Bone marrow (tissue), 2 donors: ENCODE measurements around the gene RAMP1.

Experiments
- DNase-seq, 2 donors: peaks; one replicate each; lab custom pipeline; 2025; lab: John Stamatoyannopoulos, UW

Gene RAMP1

GRCh38 chr2:237895544-237896506 is 36.4 kb downstream of the RAMP1 start:
- DNase-seq = no peak

DNA sequence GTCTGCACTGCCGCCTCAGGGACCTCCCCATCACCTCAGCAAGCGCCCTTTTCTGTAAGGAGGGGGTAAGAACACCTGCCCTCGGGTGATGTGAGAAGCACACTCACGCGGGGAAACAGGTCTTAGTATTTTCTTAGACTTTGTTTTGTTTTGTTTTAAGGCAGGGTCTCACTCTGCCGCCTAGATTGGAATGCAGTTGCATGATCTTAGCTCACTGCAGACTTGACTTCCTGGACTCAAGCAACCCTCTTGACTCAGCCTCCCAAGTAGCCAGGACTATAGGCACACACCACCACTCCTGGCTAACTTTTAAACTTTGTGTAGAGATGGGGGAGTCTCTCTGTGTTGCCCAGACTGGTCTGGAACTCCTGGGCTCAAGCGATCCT is 37.1 kb downstream of the RAMP1 start:
- DNase-seq = no peak

DNA sequence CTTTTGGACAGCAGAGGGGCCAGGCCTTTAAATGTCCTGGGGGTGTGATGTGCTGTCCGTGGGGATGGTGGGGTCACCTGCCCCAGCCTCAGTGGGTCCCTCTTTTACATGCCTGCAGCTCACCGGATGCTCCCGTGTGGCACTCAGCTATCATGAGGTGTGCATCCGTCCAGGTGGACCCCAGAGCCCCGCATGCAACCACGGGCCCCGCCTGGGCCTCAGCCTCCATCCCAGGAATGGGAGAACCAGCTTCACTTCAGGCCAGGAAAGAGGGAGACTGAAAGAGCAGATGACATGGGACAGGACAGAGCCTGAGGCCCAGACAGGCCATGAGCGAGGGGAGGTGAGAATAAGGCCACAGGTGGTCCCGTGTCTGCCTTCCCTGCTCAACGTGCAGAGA is 37.5 kb downstream of the RAMP1 start:
- no peak for DNase-seq

DNA sequence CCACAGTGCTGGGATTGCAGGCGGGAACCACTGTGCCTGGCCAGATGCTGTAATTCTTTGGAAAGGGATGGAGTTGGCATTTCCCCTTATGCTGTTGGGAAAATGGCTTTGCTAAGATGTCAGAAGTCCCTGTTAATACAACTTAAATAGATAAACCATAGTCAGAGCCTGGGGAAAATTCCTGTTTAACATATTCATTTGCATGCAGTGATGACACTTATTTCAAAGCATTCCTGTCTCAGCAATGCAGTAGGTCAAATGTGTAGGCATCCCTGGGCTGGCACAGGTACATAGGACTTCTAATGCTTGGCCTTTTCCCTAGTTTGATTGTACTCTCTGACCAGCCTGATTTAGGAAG is 38.6 kb downstream of the RAMP1 start:
- DNase-seq = no peak

DNA sequence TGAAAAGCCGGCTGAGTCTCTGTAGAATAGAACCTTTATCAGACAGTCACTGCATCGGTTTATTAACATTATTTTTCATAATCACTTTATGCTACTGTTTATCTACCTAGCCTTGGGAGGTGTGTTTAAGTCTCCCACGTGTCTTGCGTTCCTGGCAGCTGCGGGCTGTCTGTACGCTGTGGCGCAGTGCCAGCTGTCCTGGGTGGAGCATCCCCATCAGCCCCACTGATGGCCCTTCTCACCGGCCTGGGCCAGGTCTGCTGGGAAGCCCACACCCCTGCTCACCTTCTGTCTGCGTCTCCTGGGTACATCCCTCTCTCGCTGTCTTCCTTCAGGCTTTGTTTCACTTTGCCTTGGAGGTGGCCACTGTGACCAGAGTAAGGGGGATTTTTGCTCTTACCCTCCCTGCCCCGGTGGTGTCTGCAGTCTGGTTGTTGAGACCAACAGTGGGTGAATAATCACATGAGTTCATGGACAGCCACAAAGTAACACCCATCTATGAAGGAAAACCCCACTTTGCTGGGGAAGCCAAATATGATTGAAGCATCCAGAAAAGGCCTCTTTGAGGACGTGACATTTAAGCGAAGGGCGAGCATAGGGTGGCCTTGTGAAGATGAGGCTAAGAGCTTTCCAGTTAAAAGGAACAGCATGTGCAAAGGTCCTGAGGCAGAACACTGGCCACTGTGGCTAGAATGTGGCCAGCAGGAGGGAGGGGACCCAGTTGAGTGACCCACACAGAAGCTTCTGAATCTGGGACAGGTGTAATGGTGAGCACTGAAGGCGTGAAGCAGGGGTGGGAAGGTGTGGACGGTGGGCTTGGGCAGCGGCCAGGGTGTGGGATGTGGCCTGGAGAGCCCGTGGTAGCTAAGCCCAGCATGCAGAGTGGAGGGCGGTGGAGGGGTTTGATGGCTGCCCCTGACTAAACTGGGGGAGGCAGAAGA is 41.7 kb downstream of the RAMP1 start:
- DNase-seq = no peak

DNA sequence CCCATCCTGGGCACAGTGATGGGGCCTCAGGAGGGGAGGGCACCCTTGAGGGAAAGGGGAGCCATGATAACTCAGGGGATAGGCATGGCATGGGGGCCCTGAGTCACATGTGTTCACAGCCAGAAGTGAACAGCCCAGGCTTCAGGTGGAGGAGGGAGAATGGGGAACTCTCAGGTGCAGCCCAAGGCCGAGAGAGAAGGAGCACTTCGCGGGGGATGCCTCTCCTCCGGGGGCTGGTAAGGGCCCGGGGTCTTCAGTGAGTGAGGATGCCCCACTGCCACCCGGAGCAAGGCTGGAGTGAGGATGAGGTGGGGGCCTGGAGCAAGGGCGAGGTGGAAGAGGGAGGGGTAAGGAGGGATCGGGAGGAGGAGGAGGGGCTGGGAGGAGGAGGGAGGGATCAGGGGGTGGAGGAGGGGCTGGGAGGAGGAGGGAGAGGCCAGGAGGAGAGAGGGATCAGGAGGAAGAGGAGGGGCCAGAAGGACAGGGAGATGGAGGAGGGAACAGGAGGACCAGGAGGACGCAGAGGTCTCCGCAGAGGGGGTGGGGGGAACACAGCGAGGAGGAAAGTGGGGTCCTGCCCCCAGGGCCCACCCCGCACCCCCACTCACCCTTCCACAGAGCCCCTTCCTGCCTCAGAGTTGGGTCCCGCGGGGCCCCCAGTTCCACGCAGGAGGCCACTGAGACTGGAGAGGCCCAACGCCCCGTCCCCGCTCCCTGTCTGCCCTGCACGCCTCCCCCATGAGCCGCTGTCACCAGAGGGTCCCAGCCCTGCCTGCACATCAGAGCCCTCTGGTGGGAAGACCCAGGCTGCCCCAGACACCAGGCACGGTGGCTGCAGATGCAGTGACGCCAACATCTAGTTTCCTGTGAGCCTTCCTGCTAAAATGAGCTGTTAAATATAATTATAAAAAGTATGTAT is 42.8 kb downstream of the RAMP1 start:
- DNase-seq = peak in 1 of 2 donors; percentile 47

DNA sequence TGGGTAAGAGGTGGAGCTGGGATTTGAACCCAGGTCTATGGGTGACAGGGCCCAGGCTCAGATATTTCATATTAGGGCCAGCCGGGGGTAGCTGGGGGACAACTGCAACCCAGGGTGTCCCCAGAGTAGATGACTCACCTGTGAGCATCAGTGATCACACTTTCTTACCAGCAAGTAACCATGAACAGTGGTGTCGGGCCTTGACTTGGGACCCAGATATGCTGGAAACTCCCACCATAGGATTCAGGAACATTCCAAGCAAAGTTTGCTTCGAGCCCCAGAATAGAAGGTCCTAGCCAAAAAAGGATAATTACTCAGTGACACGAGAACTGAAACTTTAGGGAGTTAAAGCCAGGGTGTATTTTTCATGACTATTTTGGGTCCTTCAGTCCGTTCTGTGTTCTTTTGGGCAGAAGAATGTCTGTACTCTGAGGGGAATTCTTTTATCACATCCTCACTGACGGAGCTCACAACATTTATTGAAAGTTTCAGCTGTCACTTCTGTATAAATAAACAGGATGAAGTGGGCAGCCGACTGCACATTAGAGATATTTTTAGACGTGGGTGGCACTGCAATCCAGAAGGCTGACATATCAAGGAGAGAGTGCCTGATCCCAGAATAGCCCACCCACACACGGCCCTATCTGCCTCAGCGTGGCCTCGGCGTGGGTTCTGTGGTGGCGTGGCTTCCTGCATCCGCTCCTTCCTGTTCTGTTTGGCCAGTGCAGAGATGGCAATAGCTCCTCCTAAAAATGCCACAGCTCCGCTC is 45.6 kb downstream of the RAMP1 start:
- peak in 1 of 2 donors; percentile 58 for DNase-seq

DNA sequence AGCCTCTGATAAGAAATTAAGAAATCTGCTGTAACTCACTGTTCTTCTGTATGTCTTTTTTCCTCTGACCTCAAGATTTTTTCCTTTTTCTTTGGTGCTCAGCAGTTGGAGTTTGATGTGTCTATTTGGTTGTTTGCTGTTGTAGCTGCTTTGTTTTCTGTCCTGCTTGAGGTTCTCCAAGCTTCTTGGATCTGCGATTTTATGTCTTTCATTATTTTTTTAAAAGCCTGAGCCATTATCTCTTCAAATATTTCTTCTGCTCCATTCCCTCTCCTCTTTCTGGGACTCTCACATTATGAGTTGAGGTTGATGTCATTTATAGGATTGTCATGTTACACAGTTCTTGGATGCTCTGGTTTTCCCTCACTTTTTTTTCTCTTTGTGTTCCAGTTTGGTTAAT is 47.7 kb downstream of the RAMP1 start:
- no peak for DNase-seq

DNA sequence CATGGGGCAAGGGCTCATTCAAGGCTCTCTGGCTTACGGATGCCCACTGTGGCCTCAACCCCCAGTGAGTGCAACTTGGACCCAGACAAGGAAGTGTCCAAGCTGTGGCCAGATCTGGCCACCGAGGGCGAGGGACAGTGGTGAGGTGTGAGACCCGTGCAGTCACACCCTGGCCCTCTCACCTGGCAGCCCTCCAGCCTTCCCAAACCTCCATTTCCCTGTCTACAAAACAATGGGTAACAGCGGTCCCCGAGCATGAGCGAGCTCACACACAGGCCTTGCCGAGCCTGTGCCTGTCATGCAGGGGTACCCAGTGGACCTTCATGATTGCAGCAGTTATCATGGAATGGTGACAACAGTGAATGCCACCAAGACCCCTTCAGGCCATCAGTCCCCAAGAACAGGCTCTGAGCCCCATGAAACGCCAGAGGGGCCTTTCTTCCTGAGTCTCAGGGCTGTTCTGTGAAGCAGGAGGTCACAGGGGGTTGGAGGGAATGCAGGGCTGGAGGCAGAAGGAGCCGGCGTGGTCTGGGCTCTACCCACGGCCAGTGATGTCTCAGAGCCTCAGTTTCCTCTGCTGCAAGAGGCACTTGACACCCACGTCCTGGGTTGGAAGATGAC is 49.8 kb downstream of the RAMP1 start:
- DNase-seq = no peak

GRCh38 chr2:237909801-237910475 is 50.5 kb downstream of the RAMP1 start:
- DNase-seq = no peak

DNA sequence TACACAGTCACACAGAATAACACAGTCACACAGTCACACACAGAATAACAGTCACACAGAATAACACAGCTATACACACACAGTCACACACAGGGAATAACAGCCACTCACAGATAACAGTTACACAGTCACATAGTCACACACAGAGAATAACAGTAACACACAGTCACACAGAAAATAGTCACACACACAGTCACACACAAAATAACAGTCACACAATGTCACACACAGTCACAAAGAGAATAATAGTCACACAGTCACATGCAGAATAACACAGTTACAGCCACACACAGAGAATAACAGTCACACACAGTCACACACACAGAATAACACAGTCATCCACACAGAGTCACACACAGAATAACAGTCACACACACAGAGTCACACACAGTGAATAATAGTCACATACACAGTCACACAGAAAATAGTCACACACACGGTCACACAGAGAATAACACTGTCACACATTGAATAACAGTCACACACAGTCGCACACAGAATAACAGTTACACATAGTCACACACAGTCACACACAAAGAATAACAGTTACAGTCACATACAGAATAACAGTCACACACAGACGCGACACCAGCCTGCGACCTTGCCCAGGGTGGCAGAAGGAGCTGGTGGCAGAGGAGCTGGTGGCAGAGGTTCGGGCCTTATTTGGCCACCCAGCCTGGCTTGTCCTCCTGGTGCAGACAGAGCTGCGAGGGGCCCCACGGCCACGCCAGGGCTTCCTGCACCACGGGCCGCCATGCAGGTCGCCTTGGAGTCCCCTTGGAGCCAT is 51.3 kb downstream of the RAMP1 start:
- DNase-seq = no peak

GRCh38 chr2:237911363-237912017 is 52.1 kb downstream of the RAMP1 start:
- no peak for DNase-seq

GRCh38 chr2:237912271-237913192 is 53.1 kb downstream of the RAMP1 start:
- DNase-seq = no peak

DNA sequence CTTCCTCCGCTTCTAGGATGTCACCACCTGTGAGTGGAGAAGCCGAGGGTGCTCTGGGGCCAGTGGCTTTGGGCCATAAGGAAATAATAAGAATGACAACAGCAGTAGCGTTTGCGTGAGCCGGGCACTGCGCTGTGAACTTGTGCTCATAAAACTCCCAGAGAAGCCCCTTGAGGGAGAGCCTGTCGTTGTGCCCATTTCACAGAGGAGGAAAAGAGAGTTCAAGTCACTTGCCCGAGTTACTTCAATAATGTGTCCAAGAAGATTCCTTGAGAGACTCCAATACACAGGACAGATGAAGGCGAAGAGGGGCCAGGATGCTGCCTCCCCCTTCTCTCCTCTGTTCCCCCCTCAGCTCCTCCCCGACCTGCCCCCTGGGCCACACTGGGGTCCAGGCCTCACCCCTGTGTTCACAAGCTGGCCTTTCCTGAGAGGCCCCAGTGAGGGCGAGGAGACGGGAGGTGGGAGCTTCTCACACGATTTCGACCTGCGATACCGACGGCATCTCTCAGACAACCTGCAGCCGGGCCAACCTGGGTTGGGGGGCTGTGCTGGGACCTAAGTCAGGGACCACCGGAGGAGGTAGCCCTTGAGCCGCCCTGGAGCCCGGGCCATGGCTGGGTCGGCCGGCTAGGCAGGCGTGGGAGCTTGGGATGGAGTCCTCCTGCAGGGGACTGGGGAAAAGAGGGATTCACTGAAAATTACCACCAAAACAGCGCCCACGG is 53.9 kb downstream of the RAMP1 start:
- no peak for DNase-seq

- no peak for DNase-seq
These were observed 56.2 kb downstream of the RAMP1 start for GRCh38 chr2:237915576-237915975.

- no peak for DNase-seq
These were observed 56.9 kb downstream of the RAMP1 start for GRCh38 chr2:237916296-237916695.
